Bronchial epithelial cell (primary cell): ENCODE measurements around the gene MPZL2. TPM values are rescaled to one million over a fixed set of nuclear protein-coding genes. Genes with fewer than 3 reads are reported as not detected.
A peak's percentile ranks its signal among the peaks of the same experiment; 100 is the strongest.

Experiments used
- DNase-seq: peaks from one replicate; pipeline ENCODE4 v3.0.0-alpha.2; 2010; ENCODE audit warnings: low read depth
- FAIRE-seq: peaks from 2 replicates; lab custom pipeline; 2011; peaks lifted over from hg19 to GRCh38; lab: Jason Lieb, UNC
- H3K27me3 ChIP-seq: 2 replicates; pipeline ENCODE4 v1.5.1; 2011; ENCODE audit warnings: low read length; ENCODE audit not compliant: control insufficient read depth, insufficient read depth
- H3K36me3 ChIP-seq: 2 replicates; pipeline ENCODE4 v1.5.1; 2011; ENCODE audit warnings: low read length; ENCODE audit not compliant: control insufficient read depth, insufficient read depth
- H3K4me3 ChIP-seq: 2 replicates; pipeline ENCODE4 v1.5.1; 2011; ENCODE audit warnings: mild to moderate bottlenecking, low read depth, low read length, control low read depth
- CTCF ChIP-seq: IDR thresholded peaks from 2 replicates; pipeline ENCODE4 v1.5.1; 2011; ENCODE audit warnings: mild to moderate bottlenecking, moderate library complexity, low read length, control low read depth, inconsistent platforms; ENCODE audit not compliant: insufficient read depth, severe bottlenecking
- total RNA-seq: library from RNA; depleted of rRNA; stranded (reverse); fragments of >200 nt; gene quantifications from 2 replicates; pipeline ENCODE4 v1.2.1, GENCODE V29; 2014

The MPZL2 gene
- total RNA-seq, 1 donor from 2014 or later: 38.7 TPM

- Histone ChIP-seq H3K4me3 (no peak overlapping the region), H3K36me3 (no peaks in the 10 kb centered on the region), H3K27me3 (no peaks in the 10 kb centered on the region)
- TF ChIP-seq CTCF: no peak
- DNase-seq (no peak), FAIRE-seq (no peak)
Measured at GRCh38 chr11:118223992-118224391, 40.1 kb downstream of the MPZL2 start.

GRCh38 chr11:118223570-118223969, 40.5 kb downstream of the MPZL2 start:
- Histone ChIP-seq H3K27me3 (no peaks in the 10 kb centered on the region), H3K36me3 (no peaks in the 10 kb centered on the region), H3K4me3 (no peak overlapping the region)
- TF ChIP-seq CTCF: no peak
- DNase-seq (no peak), FAIRE-seq (no peak)

- Histone ChIP-seq H3K36me3 (no peaks in the 10 kb centered on the region), H3K27me3 (no peaks in the 10 kb centered on the region), H3K4me3 (no peak overlapping the region)
- DNase-seq (no peak), FAIRE-seq (no peak)
- no peak for TF ChIP-seq CTCF
Measured at GRCh38 chr11:118222437-118222836, 41.7 kb downstream of the MPZL2 start.

GRCh38 chr11:118221419-118221818, 42.7 kb downstream of the MPZL2 start:
- no peak overlapping the region for H3K4me3 ChIP-seq
- no peak for FAIRE-seq
- DNase-seq: no peak
- no peaks in the 10 kb centered on the region for H3K27me3 ChIP-seq
- H3K36me3 ChIP-seq: no peaks in the 10 kb centered on the region
- no peak for TF ChIP-seq CTCF

- Histone ChIP-seq H3K36me3 (no peaks in the 10 kb centered on the region), H3K27me3 (no peaks in the 10 kb centered on the region), H3K4me3 (no peak overlapping the region)
- no peak for TF ChIP-seq CTCF
- no peak for DNase-seq
- no peak for FAIRE-seq
Measured at GRCh38 chr11:118219732-118220131, 44.4 kb downstream of the MPZL2 start.

GRCh38 chr11:118219244-118219643, 44.9 kb downstream of the MPZL2 start:
- peak; percentile 47 for FAIRE-seq
- no peak for DNase-seq
- no peak for TF ChIP-seq CTCF
- Histone ChIP-seq H3K4me3 (no peak overlapping the region), H3K36me3 (no peaks in the 10 kb centered on the region), H3K27me3 (no peaks in the 10 kb centered on the region)
